Nephron progenitor cell (in vitro differentiated cells): ENCODE results near the gene KHDRBS1.
A peak's percentile ranks its signal among the peaks of the same experiment; 100 is the strongest.
"Not testable (repeated sequence)": the region's sequence is repeated elsewhere in the genome, so short reads cannot be mapped to it uniquely, and the experiment has no call there.

ENCODE experiments used
- DNase-seq: peaks from one replicate; pipeline ENCODE4 v3.0.0; 2021
- H3K27ac Mint-ChIP-seq: 2 replicates; pipeline ENCODE4 v1.8.0; 2021; ENCODE audit warnings: mild to moderate bottlenecking, moderate library complexity, mixed read lengths
- H3K27me3 Mint-ChIP-seq: 2 replicates; pipeline ENCODE4 v1.8.0; 2021; ENCODE audit warnings: mild to moderate bottlenecking, low read depth, mixed read lengths; ENCODE audit not compliant: poor library complexity
- H3K36me3 Mint-ChIP-seq: 2 replicates; pipeline ENCODE4 v1.8.0; 2021; ENCODE audit warnings: low read depth, mixed read lengths
- H3K4me1 Mint-ChIP-seq: 2 replicates; pipeline ENCODE4 v1.8.0; 2021; ENCODE audit warnings: mixed read lengths
- H3K4me3 Mint-ChIP-seq: 2 replicates; pipeline ENCODE4 v1.8.0; 2021; ENCODE audit warnings: mild to moderate bottlenecking, moderate library complexity, mixed read lengths
- H3K9me3 Mint-ChIP-seq: 2 replicates; pipeline ENCODE4 v1.8.0; 2021; ENCODE audit warnings: mild to moderate bottlenecking, moderate library complexity, mixed read lengths
- CTCF ChIP-seq: fragments of 200-600 bp; sonication (generic); IDR thresholded peaks from 2 replicates; pipeline ENCODE4 v1.5.0; 2021; ENCODE audit warnings: antibody characterized with exemption

The KHDRBS1 gene

DNA sequence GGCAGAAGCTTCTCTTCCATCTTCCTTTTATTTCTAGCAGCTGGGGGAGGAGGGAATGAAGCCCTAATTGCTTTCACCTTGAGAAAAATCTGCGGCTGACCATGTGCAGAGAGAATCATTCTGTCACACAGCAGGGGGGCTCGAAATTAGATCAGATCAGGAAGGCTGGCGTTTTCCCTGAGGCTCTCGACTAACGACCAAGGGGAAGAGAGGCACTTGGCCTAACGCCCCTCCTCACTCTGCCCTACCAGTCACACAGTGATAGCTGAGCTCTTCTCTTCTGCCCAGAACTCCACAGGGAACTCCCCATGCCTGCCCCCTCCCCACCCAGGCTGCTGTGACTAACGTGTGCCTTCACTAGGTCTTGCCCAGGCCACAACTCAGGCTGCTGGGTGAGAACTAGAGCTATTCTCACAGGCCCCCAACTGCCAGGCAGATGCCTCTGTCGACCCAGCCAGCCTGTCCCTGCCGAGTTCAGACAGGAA is 26.5 kb upstream of the KHDRBS1 start:
- H3K27me3 Mint-ChIP-seq, result peaks cover 12% of the 10 kb centered on the region
- H3K4me3 Mint-ChIP-seq, result no peak overlapping the region
- peak; percentile 20 for DNase-seq
- H3K36me3 Mint-ChIP-seq, result no peaks in the 10 kb centered on the region
- H3K9me3 Mint-ChIP-seq, result no peaks in the 10 kb centered on the region
- peaks cover 31% of the 10 kb centered on the region for H3K4me1 Mint-ChIP-seq
- H3K27ac Mint-ChIP-seq, result peak overlapping the region; percentile 89
- no peak for TF ChIP-seq CTCF

DNA sequence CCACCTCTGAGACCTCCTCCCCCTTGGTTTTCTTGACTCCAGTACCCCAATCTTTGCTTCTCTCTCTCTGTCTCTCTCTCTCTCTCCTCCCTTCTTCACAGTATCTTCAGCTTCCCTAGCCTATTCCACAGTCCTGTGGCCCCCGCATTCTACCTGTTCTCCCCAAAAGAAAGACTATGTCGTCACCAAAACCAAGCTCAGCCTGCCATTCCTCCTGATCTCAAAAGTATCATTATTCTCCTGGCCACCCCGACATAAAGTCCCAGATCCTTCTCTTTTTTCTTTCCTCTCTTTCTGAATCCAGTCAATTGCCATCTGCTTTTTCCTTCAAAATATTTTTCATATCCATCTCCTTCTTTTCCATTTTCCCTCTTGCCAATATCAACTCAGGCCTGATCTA is 23.7 kb upstream of the KHDRBS1 start:
- Mint-ChIP-seq H3K9me3 (no peaks in the 10 kb centered on the region), H3K27ac (no peak overlapping the region), H3K36me3 (no peaks in the 10 kb centered on the region), H3K27me3 (peaks cover 17% of the 10 kb centered on the region), H3K4me3 (no peak overlapping the region), H3K4me1 (peaks cover 24% of the 10 kb centered on the region)
- no peak for TF ChIP-seq CTCF
- no peak for DNase-seq

GRCh38 chr1:31991182-31991581 is 22.5 kb upstream of the KHDRBS1 start:
- peaks cover 19% of the 10 kb centered on the region for H3K4me1 Mint-ChIP-seq
- peaks cover 15% of the 10 kb centered on the region for H3K27me3 Mint-ChIP-seq
- no peak for DNase-seq
- no peaks in the 10 kb centered on the region for H3K36me3 Mint-ChIP-seq
- H3K9me3 Mint-ChIP-seq, result no peaks in the 10 kb centered on the region
- no peak overlapping the region for H3K27ac Mint-ChIP-seq
- no peak overlapping the region for H3K4me3 Mint-ChIP-seq
- TF ChIP-seq CTCF, result no peak

DNA sequence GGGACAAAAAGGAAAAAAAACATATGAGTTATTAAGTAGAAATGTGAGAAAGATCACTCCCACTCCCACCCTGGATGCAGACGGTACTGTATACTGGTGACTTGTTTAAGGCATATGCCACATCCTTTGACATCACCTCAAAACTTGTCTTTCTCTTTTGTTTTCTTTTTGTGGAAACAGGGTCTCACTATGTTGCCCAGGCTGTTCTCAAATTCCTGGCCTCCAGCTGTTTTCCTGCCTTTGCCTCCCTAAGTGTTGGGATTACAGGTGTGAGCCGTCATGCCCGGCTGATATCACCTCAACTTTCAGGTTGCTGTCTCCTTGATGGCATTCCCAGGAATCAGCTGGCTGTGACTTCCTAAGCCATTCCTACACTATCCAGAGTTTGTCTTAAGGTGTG is 18.4 kb upstream of the KHDRBS1 start:
- TF ChIP-seq CTCF, result no peak
- Mint-ChIP-seq H3K4me3 (no peak overlapping the region), H3K36me3 (no peaks in the 10 kb centered on the region), H3K4me1 (peaks cover 4% of the 10 kb centered on the region), H3K9me3 (no peaks in the 10 kb centered on the region), H3K27me3 (peaks cover 14% of the 10 kb centered on the region), H3K27ac (no peak overlapping the region)
- no peak for DNase-seq

DNA sequence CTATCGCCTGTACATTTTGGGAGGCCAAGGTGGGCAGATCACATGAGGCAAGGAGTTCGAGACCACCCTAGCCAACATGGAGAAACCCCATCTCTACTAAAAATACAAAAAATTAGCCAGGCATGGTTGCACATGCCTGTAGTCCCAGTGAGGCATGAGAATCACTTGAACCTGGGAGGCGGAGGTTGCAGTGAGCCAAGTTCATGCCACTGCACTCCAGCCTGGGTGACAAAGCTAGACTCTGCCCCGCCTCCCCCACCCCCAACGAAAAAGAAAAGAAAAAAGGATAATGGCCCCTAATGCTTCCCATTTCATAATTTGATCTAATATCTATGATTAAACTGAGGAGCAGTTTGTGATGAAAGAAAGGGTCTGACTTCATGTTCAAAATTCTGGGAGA is 17.5 kb upstream of the KHDRBS1 start:
- not testable (repeated sequence) for H3K9me3 Mint-ChIP-seq, H3K27ac Mint-ChIP-seq, H3K4me1 Mint-ChIP-seq, H3K36me3 Mint-ChIP-seq, DNase-seq, H3K4me3 Mint-ChIP-seq
- H3K27me3 Mint-ChIP-seq, result peaks cover 14% of the 10 kb centered on the region

DNA sequence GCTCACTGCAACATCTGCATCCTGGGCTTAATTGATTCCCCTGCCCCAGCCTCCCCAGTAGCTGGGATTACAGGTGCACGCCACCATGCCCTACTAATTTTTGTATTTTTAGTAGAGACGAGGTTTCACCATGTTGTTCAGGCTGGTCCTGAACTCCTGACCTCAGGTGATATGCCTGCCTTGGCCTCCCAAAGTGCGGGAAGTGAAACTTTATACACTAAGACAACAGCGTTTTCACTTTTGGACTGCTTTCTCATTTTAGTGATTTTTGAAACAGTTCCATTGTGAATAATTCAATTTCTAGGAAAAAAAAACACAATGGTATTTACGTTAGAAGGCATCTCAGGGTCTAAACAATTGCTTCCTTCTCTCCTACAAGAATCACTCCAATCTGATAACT is 11.8 kb upstream of the KHDRBS1 start:
- Mint-ChIP-seq H3K27ac (no peak overlapping the region), H3K27me3 (no peaks in the 10 kb centered on the region), H3K4me1 (peaks cover 13% of the 10 kb centered on the region), H3K4me3 (no peak overlapping the region), H3K36me3 (no peaks in the 10 kb centered on the region), H3K9me3 (no peaks in the 10 kb centered on the region)
- DNase-seq, result no peak
- no peak for TF ChIP-seq CTCF

- not testable (repeated sequence) for H3K4me3 Mint-ChIP-seq, H3K27me3 Mint-ChIP-seq, DNase-seq, H3K36me3 Mint-ChIP-seq, H3K27ac Mint-ChIP-seq, H3K9me3 Mint-ChIP-seq
- H3K4me1 Mint-ChIP-seq, result peaks cover 13% of the 10 kb centered on the region
Observed at GRCh38 chr1:32002285-32002684, 11.4 kb upstream of the KHDRBS1 start.
